ENCODE data around the gene BRCA2.

GRCh38 chr13:32385410-32385809 is 70.1 kb downstream of the BRCA2 start:
- TF ChIP-seq CTCF (IDR thresholded peaks at IDR 0.05; ENCODE audit: low read depth, low read length) (no peak), POLR2A (IDR thresholded peaks at IDR 0.05; ENCODE audit: extremely low read depth, insufficient read length) (no peak), MYC (IDR thresholded peaks at IDR 0.05; ENCODE audit: low read depth, low read length) (no peak), MAX (IDR thresholded peaks at IDR 0.05; ENCODE audit: low read depth, low read length) (no peak)

All from NB4 (cell line).